Body of pancreas (tissue), 4 donors: ENCODE measurements around the gene TM4SF20.

ENCODE experiments used
- POLR2A ChIP-seq, 3 donors: fragments of 450-650 bp; IDR thresholded peaks; one replicate each; pipeline ENCODE4 v1.6.1; 2016; ENCODE audit warnings: antibody characterized with exemption in 3 of 3, mild to moderate bottlenecking in 2 of 3
- TF ChIP-seq, protein P1 (sequence below), 7 experiments: fragments of 450-650 bp in 4 of 7; fragments of 200-600 bp in 3 of 7; sonication (generic) in 3 of 7; IDR thresholded peaks; one replicate each; pipeline ENCODE4 v1.5.1; 2016 to 2019; ENCODE audit warnings: antibody characterized with exemption in 7 of 7

DNA sequence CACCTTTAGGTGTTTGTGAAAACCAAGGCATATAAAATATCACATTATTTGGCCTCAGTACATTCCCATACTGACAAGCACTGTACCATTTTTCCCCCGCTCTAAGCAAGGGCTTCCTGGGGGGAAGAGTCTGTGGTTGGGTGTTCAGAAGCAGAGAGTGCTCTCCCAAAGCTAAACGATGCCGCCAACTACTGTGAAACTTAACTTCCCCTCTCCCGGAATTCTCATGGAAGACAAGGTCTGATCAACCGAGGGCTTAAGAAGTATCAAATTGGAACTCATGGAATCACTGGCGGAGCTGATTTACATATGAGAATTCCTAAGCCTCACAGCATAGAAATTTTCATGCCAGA is 54.5 kb downstream of the TM4SF20 start:
- TF ChIP-seq, protein P1, sequence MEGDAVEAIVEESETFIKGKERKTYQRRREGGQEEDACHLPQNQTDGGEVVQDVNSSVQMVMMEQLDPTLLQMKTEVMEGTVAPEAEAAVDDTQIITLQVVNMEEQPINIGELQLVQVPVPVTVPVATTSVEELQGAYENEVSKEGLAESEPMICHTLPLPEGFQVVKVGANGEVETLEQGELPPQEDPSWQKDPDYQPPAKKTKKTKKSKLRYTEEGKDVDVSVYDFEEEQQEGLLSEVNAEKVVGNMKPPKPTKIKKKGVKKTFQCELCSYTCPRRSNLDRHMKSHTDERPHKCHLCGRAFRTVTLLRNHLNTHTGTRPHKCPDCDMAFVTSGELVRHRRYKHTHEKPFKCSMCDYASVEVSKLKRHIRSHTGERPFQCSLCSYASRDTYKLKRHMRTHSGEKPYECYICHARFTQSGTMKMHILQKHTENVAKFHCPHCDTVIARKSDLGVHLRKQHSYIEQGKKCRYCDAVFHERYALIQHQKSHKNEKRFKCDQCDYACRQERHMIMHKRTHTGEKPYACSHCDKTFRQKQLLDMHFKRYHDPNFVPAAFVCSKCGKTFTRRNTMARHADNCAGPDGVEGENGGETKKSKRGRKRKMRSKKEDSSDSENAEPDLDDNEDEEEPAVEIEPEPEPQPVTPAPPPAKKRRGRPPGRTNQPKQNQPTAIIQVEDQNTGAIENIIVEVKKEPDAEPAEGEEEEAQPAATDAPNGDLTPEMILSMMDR (IDR thresholded peaks at IDR 0.05): no peak
- no peak for TF ChIP-seq POLR2A (IDR thresholded peaks at IDR 0.05)
